ENCODE measurements around the gene KRT36. TPM values are rescaled to one million over a fixed set of nuclear protein-coding genes. Genes with fewer than 3 reads are reported as not detected.

The KRT36 gene
- total RNA-seq, 1 donor from 2014 or later, result not detected

DNA sequence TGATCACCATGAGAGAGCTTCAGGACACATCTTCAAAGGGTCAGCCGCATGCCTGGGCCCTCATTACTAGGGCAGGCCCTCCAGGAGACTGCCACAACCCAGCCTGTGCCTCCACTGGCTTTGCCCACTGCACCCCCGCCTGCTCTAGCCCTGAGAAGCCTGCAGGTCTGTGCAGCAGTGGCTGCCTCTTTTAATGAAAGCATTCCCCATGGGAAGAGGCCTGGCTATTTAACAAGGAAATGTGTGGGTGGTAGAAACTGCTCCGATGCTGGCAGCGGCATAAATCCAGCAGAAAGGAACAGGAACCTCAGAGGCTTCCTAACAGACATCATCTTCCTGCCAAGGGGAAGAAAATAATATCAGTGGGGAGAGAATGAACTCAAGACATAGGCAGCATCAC lies 22.1 kb downstream of the KRT36 start:
- no peak overlapping the region for H3K4me3 Mint-ChIP-seq
- intact Hi-C loops (cut with micrococcal nuclease), result no loop called here
- H3K9me3 Mint-ChIP-seq, result no peaks in the 10 kb centered on the region
- no peak for DNase-seq (ENCODE audit: low spot score)
- H3K27me3 Mint-ChIP-seq (ENCODE audit: insufficient read depth), result peaks cover 6% of the 10 kb centered on the region
- no peaks in the 10 kb centered on the region for H3K4me1 Mint-ChIP-seq (ENCODE audit: low read depth)
- H3K36me3 Mint-ChIP-seq (ENCODE audit: low read depth), result no peaks in the 10 kb centered on the region
- H3K27ac Mint-ChIP-seq, result no peak overlapping the region

DNA sequence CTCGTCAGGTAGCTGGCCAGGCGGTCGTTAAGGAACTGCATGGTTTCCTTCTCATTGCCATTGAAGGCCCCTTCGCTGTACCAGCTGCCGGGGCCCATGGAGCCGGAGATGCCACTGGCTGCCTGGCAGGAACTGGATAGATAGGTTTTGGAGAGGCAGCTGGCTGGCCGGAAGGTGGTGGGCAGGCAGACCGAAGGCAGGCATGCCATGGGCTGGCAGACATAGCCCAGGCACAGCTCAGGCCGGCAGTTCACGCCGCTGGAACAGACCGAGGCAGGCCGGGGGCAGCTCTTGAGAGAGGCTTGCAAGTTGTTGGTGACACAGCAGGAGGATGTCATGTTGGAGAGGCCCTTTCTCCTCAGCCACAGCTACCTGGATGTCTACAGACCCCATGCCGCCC lies 22.7 kb downstream of the KRT36 start, which contains the start of gene KRT32:
Gene KRT32, minus strand, starts transcription at position 399 of the 400 bp plus-strand sequence. Its CDS starts 61 bp downstream, at position 338.
- H3K27me3 Mint-ChIP-seq (ENCODE audit: insufficient read depth), result peaks cover 6% of the 10 kb centered on the region
- no peaks in the 10 kb centered on the region for H3K36me3 Mint-ChIP-seq (ENCODE audit: low read depth)
- intact Hi-C loops (cut with micrococcal nuclease), result no loop called here
- no peak within 1 kb of the TSS for H3K27ac Mint-ChIP-seq
- no peaks in the 10 kb centered on the region for H3K9me3 Mint-ChIP-seq
- no peak within 1 kb of the TSS for H3K4me3 Mint-ChIP-seq
- DNase-seq (ENCODE audit: low spot score), result no peak
- H3K4me1 Mint-ChIP-seq (ENCODE audit: low read depth), result no peaks in the 10 kb centered on the region

DNA sequence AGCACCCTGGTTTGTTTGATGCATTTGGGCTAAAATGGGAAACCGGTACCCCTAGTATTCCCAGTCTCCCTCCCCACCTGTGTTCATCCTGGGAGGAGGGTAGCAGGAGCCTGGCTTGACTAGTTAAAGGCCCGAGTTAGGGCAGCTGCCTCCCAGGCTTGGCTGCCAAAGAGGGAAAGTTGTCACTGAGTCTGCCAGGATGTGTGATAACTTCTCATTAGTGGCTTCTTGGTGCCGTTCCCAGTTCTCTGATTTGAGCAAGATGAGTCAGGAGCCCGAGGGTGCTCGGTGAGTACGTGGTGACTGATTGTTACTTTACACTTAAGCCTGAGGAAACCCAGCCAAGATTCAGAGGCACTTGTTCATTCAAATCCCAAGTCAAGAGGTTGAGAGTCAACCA lies 25.0 kb downstream of the KRT36 start:
- no peak overlapping the region for H3K27ac Mint-ChIP-seq
- H3K4me3 Mint-ChIP-seq, result no peak overlapping the region
- no peaks in the 10 kb centered on the region for H3K9me3 Mint-ChIP-seq
- no peaks in the 10 kb centered on the region for H3K36me3 Mint-ChIP-seq (ENCODE audit: low read depth)
- H3K4me1 Mint-ChIP-seq (ENCODE audit: low read depth), result no peaks in the 10 kb centered on the region
- intact Hi-C loops (cut with micrococcal nuclease), result no loop called here
- no peak for DNase-seq (ENCODE audit: low spot score)
- peaks cover 7% of the 10 kb centered on the region for H3K27me3 Mint-ChIP-seq (ENCODE audit: insufficient read depth)

DNA sequence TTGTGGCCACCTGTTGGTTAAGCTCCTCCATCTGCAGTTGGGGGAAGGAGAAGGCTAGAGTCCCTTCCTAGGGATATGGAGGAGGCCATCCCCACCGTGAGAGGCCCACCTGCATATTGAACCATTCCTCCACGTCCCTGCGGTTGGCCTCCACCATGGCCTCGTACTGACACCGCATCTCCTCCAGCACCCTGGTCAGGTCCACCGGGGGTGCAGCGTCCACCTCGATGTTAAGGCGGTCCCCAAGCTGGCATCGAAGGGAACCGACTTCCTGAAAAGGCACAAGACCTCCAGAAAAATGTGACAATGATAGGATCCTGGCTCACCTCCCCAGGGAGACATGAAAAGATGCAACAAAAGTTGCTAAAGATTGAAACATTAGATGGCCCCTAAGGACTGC lies 25.5 kb downstream of the KRT36 start:
- no peaks in the 10 kb centered on the region for H3K4me1 Mint-ChIP-seq (ENCODE audit: low read depth)
- no peak for DNase-seq (ENCODE audit: low spot score)
- H3K9me3 Mint-ChIP-seq, result no peaks in the 10 kb centered on the region
- no peak overlapping the region for H3K27ac Mint-ChIP-seq
- intact Hi-C loops (cut with micrococcal nuclease), result no loop called here
- H3K36me3 Mint-ChIP-seq (ENCODE audit: low read depth), result no peaks in the 10 kb centered on the region
- peaks cover 7% of the 10 kb centered on the region for H3K27me3 Mint-ChIP-seq (ENCODE audit: insufficient read depth)
- H3K4me3 Mint-ChIP-seq, result no peak overlapping the region

DNA sequence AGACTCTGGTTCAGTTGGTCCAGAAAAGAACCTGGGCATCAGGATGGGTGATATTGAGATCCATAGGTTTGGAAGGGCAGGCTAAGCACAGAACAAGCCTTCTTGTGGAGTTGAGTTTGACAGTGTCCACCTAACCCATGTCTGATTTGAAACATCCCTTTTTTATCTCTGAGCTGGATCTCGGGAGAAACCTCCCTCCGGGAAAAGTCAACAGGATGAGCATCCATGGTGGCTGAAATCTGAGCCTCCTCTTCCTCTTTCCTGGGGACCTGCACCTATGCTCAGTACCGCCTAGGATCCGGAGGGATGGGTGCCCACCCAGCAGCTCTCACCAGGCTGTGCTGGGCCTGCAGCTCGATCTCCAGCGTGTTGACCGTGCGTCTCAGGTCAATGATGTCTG lies 26.0 kb downstream of the KRT36 start:
- Mint-ChIP-seq H3K9me3 (no peaks in the 10 kb centered on the region), H3K4me3 (no peak overlapping the region), H3K27ac (no peak overlapping the region), H3K4me1 (ENCODE audit: low read depth) (no peaks in the 10 kb centered on the region), H3K27me3 (ENCODE audit: insufficient read depth) (peaks cover 7% of the 10 kb centered on the region), H3K36me3 (ENCODE audit: low read depth) (no peaks in the 10 kb centered on the region)
- no peak for DNase-seq (ENCODE audit: low spot score)
- intact Hi-C loops (cut with micrococcal nuclease), result no loop called here

DNA sequence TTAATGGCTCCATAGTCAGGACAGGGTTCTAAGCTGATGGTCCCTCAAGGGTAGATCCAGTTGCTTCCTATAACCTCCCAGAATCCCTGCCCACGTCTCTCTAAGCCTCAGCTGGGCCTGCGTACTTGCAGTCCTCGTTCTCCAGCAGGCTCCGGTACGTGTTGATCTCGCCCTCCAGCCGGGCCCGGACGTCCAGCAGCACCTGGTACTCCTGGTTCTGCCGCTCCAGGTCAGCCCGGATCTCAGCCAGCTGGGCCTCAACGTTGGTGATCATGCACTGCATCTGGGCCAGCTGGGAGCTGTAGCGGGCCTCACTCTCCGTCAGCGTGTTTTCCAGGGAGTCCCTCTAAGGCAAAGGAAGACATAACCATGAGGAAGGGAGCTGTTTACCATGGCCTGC lies 27.0 kb downstream of the KRT36 start:
- Mint-ChIP-seq H3K27me3 (ENCODE audit: insufficient read depth) (peaks cover 4% of the 10 kb centered on the region), H3K4me3 (no peak overlapping the region), H3K4me1 (ENCODE audit: low read depth) (no peaks in the 10 kb centered on the region), H3K27ac (no peak overlapping the region), H3K9me3 (no peaks in the 10 kb centered on the region), H3K36me3 (ENCODE audit: low read depth) (no peaks in the 10 kb centered on the region)
- no peak for DNase-seq (ENCODE audit: low spot score)
- intact Hi-C loops (cut with micrococcal nuclease), result no loop called here

DNA sequence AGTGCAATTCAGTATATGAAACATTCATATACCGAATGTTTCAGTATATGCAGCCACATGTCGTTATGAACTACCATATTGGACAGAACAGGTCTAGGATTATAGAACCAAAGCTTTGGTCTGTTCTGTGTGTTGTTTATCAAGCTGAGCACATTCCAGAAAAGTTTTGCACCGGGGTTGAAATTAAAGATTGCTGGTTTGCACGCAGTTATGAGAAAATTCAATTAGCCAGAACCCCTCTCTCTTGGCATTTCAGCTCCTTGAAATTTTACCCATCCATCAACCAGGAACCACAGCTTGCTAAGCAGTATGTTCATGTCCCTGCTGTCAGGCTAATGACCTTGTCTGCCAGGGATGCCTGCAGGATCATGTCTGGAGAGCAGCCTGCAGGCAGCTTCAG lies 32.0 kb downstream of the KRT36 start:
- intact Hi-C loops (cut with micrococcal nuclease), result no loop called here
- H3K36me3 Mint-ChIP-seq (ENCODE audit: low read depth), result no peaks in the 10 kb centered on the region
- H3K9me3 Mint-ChIP-seq, result no peaks in the 10 kb centered on the region
- H3K4me1 Mint-ChIP-seq (ENCODE audit: low read depth), result no peaks in the 10 kb centered on the region
- no peak for DNase-seq (ENCODE audit: low spot score)
- H3K4me3 Mint-ChIP-seq, result no peak overlapping the region
- no peak overlapping the region for H3K27ac Mint-ChIP-seq
- peaks cover 4% of the 10 kb centered on the region for H3K27me3 Mint-ChIP-seq (ENCODE audit: insufficient read depth)

DNA sequence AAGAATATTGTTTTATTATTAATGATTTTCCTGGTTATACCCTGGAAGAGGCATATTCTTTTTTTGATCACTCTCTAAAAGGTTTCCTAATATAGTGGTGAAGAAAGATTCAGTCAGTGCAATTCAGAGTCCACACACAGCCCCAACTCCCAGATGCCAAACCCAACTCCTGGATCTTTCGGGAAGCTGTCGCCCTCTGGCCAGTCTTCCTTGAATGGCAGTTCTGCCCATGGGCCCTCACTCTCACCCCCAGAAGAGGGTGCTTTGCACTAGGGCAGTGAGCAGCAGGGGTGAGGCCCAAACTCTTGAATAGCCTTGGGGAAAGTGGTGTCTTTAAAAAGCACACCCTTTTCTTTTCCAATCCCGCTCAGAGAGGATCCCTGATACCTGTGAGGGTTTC lies 33.5 kb downstream of the KRT36 start:
- Mint-ChIP-seq H3K4me3 (no peak overlapping the region), H3K27ac (no peak overlapping the region), H3K4me1 (ENCODE audit: low read depth) (no peaks in the 10 kb centered on the region), H3K36me3 (ENCODE audit: low read depth) (no peaks in the 10 kb centered on the region), H3K9me3 (no peaks in the 10 kb centered on the region), H3K27me3 (ENCODE audit: insufficient read depth) (peaks cover 7% of the 10 kb centered on the region)
- no peak for DNase-seq (ENCODE audit: low spot score)
- intact Hi-C loops (cut with micrococcal nuclease), result no loop called here

DNA sequence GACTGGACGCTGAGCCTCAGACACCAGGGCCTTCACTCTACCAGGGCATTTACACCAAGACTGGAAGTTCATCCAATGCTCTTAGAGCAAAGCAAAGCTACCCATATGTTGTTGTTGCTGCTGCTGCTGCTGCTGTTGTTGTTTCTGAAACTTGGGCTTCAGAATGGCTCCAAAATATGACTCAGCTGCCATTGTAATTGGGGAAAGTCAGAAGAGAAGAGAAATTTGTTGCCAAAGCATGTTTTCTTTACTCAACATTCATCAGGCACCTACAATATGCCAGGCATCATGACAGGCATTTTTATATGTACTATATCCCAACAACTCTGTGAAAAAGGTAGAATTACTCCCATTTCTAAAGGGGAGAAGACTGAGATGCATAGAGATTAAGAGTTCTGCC lies 34.5 kb downstream of the KRT36 start:
- H3K4me1 Mint-ChIP-seq (ENCODE audit: low read depth), result no peaks in the 10 kb centered on the region
- no peak for DNase-seq (ENCODE audit: low spot score)
- intact Hi-C loops (cut with micrococcal nuclease), result no loop called here
- no peak overlapping the region for H3K4me3 Mint-ChIP-seq
- no peak overlapping the region for H3K27ac Mint-ChIP-seq
- H3K9me3 Mint-ChIP-seq, result no peaks in the 10 kb centered on the region
- no peaks in the 10 kb centered on the region for H3K36me3 Mint-ChIP-seq (ENCODE audit: low read depth)
- H3K27me3 Mint-ChIP-seq (ENCODE audit: insufficient read depth), result peaks cover 7% of the 10 kb centered on the region

DNA sequence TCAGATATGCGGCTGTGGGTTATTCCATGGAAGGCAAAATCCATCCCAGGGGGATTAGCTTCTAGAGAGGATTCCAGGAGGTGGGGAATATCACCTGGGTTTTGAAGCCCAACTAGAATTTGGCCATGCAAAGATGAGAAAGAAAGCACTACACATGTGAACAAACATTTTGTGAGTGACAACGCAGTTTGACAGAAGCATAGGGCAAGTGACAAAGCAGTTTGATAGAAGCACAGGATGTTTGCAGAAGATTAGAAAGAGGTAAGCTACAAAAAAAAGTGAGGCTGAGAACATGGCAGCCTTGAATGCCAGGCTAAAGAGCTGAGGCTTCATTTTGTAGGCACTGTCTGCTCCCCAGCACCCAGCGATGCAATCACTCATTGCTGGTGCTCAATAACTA lies 36.6 kb downstream of the KRT36 start:
- Mint-ChIP-seq H3K9me3 (no peaks in the 10 kb centered on the region), H3K4me3 (no peak overlapping the region), H3K27ac (no peak overlapping the region), H3K36me3 (ENCODE audit: low read depth) (no peaks in the 10 kb centered on the region), H3K27me3 (ENCODE audit: insufficient read depth) (peaks cover 7% of the 10 kb centered on the region), H3K4me1 (ENCODE audit: low read depth) (no peaks in the 10 kb centered on the region)
- intact Hi-C loops (cut with micrococcal nuclease), result no loop called here
- DNase-seq (ENCODE audit: low spot score), result no peak

DNA sequence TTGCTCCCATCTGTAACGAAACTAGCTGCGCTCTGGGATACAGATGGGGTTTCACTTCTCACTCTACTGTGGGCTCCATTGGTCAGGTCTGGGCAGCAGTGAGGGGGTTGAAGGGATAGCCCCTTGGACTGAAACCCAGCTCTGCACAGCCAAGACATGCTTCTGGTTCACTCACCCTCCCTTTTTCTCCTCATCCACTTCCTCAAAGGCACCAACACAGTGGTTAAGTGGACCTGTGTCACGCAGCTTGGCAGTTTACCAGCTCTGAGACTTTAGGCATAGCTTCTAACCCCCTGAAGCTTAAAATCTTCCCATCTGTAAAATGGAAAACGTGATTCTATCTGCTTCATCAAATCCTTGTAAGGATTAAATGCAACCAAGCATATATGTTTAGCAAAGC lies 37.4 kb downstream of the KRT36 start:
- intact Hi-C loops (cut with micrococcal nuclease), result no loop called here
- Mint-ChIP-seq H3K36me3 (ENCODE audit: low read depth) (no peaks in the 10 kb centered on the region), H3K27ac (no peak overlapping the region), H3K4me3 (no peak overlapping the region), H3K9me3 (no peaks in the 10 kb centered on the region), H3K4me1 (ENCODE audit: low read depth) (no peaks in the 10 kb centered on the region), H3K27me3 (ENCODE audit: insufficient read depth) (peaks cover 7% of the 10 kb centered on the region)
- DNase-seq (ENCODE audit: low spot score), result no peak

DNA sequence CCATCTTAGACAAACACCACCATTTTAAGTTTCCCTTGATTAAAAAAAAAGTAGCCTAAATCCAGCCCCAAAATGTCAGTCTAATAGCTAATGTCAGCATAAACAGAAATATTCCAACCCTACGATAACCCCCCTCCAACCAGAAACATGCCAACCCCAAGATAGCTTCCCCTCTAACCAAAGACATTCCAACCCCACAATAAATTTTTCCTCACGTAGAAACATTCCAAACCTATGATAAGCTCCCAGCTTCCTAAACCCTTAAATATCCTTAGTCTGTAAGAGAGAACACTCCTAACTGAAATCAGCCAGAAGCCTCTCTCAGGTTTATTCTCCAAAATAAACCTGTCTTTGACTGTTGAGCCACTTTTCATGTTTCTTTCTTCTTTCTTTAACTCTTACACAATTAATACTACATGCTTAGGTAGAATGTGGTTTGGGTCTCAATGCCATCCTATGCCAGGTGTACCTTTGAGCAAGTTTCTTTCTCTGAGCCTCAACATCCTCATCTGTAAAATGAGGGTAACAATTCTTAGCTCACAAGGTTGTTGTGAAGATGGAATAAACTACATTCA lies 38.5 kb downstream of the KRT36 start:
- intact Hi-C loops (cut with micrococcal nuclease), result no loop called here
- no peaks in the 10 kb centered on the region for H3K4me1 Mint-ChIP-seq (ENCODE audit: low read depth)
- no peak overlapping the region for H3K4me3 Mint-ChIP-seq
- H3K27ac Mint-ChIP-seq, result no peak overlapping the region
- H3K9me3 Mint-ChIP-seq, result no peaks in the 10 kb centered on the region
- H3K36me3 Mint-ChIP-seq (ENCODE audit: low read depth), result no peaks in the 10 kb centered on the region
- H3K27me3 Mint-ChIP-seq (ENCODE audit: insufficient read depth), result peaks cover 7% of the 10 kb centered on the region
- DNase-seq (ENCODE audit: low spot score), result no peak

DNA sequence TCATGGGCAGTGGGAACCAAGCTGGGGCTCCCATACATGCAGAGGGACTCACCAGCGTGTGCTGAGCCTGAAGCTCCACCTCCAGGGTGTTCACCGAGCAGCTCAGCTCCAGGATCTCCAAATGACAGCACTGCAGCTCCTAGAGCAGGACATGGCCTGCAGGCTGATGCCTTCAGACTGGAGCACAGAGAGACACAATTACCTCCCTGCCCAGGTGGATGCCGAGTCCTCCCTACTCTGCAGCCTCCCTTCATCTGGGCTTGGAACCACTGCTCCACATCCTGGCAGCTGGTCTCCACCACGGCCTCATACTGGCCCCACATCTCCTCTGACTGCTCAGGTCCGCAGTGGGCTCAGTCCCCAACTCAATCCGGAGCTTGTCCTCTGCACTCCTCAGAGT lies 40.7 kb downstream of the KRT36 start:
- H3K27ac Mint-ChIP-seq, result no peak overlapping the region
- H3K27me3 Mint-ChIP-seq (ENCODE audit: insufficient read depth), result peaks cover 5% of the 10 kb centered on the region
- H3K4me3 Mint-ChIP-seq, result no peak overlapping the region
- H3K4me1 Mint-ChIP-seq (ENCODE audit: low read depth), result no peaks in the 10 kb centered on the region
- H3K9me3 Mint-ChIP-seq, result no peaks in the 10 kb centered on the region
- H3K36me3 Mint-ChIP-seq (ENCODE audit: low read depth), result no peaks in the 10 kb centered on the region
- no peak for DNase-seq (ENCODE audit: low spot score)
- intact Hi-C loops (cut with micrococcal nuclease), result no loop called here

DNA sequence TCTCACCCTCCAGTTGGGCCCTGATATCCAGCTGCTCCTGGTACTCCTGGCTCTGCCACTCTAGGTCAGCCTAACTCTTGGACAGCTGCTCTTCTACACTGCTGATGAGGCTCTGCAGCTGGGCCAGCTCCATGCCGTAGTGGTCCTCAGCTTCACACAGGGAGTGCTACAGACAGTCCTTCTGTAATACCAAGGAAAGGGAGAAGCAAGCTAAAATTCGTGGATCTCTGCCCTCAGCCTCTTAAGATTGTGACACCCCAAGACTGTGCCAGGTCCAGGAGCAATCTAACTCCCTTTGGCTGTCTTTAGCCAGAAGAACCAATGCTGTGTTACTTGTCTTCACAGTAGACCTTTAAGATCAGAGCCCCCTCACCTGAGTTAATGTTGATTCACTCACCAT lies 41.2 kb downstream of the KRT36 start:
- Mint-ChIP-seq H3K4me1 (ENCODE audit: low read depth) (no peaks in the 10 kb centered on the region), H3K4me3 (no peak overlapping the region), H3K27me3 (ENCODE audit: insufficient read depth) (peaks cover 5% of the 10 kb centered on the region), H3K27ac (no peak overlapping the region), H3K36me3 (ENCODE audit: low read depth) (no peaks in the 10 kb centered on the region), H3K9me3 (no peaks in the 10 kb centered on the region)
- no peak for DNase-seq (ENCODE audit: low spot score)
- intact Hi-C loops (cut with micrococcal nuclease), result no loop called here
